ENCODE measurements around the gene NOMO2.
A peak's percentile ranks its signal among the peaks of the same experiment; 100 is the strongest.
"Not testable (repeated sequence)": the region's sequence is repeated elsewhere in the genome, so short reads cannot be mapped to it uniquely, and the experiment has no call there.

The NOMO2 gene, protein sequence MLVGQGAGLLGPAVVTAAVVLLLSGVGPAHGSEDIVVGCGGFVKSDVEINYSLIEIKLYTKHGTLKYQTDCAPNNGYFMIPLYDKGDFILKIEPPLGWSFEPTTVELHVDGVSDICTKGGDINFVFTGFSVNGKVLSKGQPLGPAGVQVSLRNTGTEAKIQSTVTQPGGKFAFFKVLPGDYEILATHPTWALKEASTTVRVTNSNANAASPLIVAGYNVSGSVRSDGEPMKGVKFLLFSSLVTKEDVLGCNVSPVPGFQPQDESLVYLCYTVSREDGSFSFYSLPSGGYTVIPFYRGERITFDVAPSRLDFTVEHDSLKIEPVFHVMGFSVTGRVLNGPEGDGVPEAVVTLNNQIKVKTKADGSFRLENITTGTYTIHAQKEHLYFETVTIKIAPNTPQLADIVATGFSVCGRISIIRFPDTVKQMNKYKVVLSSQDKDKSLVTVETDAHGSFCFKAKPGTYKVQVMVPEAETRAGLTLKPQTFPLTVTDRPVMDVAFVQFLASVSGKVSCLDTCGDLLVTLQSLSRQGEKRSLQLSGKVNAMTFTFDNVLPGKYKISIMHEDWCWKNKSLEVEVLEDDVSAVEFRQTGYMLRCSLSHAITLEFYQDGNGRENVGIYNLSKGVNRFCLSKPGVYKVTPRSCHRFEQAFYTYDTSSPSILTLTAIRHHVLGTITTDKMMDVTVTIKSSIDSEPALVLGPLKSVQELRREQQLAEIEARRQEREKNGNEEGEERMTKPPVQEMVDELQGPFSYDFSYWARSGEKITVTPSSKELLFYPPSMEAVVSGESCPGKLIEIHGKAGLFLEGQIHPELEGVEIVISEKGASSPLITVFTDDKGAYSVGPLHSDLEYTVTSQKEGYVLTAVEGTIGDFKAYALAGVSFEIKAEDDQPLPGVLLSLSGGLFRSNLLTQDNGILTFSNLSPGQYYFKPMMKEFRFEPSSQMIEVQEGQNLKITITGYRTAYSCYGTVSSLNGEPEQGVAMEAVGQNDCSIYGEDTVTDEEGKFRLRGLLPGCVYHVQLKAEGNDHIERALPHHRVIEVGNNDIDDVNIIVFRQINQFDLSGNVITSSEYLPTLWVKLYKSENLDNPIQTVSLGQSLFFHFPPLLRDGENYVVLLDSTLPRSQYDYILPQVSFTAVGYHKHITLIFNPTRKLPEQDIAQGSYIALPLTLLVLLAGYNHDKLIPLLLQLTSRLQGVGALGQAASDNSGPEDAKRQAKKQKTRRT

DNA sequence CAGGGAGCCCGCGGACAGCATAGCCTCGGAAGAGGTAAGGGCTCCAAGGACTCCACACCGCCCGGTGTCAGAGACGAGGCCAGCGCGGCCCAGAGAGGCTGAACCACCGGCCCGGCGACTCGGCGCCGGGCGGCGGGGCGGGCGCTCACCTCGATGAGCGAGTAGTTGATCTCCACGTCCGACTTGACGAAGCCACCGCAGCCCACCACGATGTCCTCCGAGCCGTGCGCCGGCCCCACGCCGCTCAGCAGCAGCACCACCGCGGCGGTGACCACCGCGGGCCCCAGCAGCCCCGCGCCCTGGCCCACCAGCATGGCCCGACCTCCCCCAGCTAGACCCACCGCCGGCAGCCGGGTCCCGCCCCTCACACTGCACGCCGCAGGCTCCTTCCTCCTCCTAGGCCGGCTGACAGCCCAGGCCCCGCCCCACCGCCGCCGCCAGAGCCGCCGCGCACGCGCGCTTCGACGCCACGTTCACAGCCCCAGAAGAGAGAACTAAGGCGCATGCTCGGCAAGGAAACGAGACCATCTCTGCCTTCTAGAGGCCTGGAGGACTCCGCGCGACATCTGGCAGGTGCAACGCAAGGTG, at the start of gene NOMO2:
NOMO2 (minus strand) TSS at position 371 of the 588 bp plus-strand sequence; CDS start at position 314, 57 bp downstream.
- H3K4me3 ChIP-seq (ENCODE audit: low read length): peak within 1 kb of the TSS; percentile 63; the same call in 1 of the 2 replicates

DNA sequence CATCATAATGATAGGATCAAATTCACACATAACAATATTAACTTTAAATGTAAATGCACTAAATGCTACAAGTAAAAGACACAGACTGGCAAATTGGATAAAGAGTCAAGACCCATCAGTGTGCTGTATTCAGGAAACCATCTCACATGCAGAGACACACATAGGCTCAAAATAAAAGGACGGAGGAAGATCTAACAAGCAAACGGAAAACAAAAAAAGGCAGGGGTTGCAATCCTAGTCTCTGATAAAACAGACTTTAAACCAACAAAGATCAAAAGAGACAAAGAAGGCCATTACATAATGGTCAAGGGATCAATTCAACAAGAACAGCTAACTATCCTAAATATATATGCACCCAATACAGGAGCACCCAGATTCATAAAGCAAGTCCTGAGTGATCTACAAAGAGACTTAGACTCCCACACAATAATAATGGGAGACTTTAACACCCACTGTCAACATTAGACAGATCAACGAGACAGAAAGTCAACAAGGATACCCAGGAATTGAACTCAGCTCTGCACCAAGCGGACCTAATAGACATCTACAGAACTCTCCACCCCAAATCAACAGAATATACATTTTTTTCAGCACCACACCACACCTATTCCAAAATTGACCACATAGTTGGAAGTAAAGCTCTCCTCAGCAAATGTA, 48.4 kb upstream of the NOMO2 start:
- H3K4me3 ChIP-seq (ENCODE audit: low read length): not testable (repeated sequence)

DNA sequence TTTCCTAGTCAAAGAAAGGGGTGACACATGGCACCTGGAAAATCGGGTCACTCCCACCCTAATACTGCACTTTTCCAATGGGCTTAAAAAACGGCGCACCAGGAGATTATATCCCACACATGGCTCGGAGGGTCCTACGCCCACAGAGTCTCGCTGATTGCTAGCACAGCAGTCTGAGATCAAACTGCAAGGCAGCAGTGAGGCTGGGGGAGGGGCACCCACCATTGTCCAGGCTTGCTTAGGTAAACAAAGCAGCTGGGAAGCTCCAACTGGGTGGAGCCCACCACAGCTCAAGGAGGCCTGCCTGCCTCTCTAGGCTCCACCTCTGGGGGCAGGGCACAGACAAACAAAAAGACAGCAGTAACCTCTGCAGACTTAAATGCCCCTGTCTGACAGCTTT, 46.4 kb upstream of the NOMO2 start:
- H3K4me3 ChIP-seq (ENCODE audit: low read length): not testable (repeated sequence)

DNA sequence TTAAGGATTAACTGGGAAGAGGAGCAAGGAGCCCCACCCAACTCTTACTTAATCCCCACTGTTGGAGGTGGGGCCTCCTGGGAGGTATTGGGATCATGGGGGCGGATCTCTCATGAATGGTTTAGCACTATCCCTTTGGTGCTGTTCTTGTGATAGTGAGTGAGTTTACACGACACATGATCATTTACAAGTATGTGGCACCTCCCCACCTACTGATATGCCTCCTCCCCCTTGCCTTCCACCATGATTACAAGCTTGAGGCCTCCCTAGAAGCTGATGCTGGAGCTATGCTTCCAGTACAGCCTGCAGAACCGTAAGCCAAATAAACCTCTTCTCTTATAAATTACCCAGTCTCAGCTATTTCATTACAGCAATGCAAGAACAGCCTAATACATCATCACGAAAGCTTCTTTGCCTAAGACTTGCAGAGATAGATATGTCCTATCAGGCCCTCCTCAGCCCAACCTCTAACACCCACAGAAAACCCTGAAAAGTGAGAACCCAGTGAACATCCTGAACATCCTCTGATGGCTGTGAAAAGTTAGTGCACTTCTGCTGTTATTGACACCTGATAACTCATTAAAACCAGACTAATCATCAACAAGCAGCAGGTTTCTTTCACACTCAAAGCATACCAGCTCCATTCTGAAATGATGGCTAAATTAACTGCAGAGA, 41.8 kb upstream of the NOMO2 start:
- not testable (repeated sequence) for H3K4me3 ChIP-seq (ENCODE audit: low read length)

DNA sequence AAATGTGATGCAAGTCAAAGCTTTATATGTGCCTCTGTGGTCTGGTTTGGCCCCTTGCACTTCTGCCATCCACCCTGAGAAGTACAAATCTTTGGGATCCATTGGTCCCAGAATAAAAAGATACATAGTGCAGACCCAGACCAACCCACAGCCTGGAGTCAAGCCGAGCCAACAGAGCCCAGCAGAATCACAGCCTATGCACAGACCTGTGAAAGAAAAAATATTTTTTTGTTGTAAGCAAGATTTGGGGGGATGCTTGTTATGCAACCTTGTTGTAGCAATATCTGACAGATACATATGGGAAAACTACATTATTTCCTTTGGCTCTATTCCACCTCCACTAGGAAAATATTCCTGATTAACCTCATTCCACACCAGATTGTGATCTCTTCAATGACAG, 36.7 kb upstream of the NOMO2 start:
- H3K4me3 ChIP-seq (ENCODE audit: low read length): not testable (repeated sequence)

DNA sequence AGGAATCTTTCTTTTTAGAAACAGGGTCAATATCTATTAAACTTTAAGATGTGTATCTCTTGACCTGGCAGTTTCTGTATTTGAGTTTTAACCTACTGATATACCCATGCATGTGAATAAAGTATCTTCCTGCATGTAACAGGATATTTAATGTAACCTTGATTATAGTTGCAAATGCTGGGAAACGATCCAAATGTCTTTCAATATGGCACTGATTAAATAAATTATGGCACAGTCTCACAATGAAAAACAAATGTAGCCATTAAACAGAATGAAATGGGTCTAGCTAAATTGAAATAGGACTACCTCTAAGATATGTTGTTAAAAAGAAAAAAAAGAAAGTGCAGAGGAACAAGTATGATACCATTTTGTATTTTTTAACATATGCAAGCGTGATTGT, 35.8 kb upstream of the NOMO2 start:
- not testable (repeated sequence) for H3K4me3 ChIP-seq (ENCODE audit: low read length)

DNA sequence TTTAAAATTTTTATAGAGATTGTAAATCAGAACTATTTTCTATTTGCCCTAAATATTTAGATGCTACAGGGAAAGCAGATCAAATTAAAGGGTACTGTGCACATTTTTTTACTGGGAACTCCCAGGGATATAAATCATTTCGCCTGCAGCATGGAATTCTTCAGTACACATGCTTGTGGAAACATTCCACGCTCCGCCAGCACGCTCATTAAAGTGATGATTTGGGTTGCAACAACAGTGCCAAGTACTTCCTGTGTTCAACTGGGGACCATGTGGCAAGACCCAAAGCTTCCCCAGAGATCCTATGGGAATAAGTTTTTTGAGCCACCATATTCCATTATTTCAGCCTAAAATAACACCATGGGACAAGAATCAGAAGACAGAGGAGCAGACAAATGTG, 35.4 kb upstream of the NOMO2 start:
- not testable (repeated sequence) for H3K4me3 ChIP-seq (ENCODE audit: low read length)

DNA sequence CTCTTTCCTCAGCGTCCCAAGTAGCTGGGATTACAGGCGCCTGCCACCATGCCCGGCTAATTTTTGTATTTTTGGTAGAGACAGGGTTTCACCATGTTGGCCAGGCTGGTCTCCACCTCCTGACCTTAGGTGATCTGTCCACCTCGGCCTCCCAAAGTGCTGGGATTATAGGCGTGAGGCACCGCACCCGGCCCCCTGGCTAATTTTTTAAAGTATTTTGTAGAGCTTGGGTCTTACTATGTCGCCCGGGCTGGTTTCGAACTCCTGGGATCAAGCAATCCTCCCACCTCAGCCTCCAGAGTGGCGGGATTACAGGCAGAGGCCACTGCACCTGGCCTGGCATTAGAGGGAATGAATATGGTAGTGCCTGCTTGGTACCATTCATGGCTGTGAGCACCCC, 33.9 kb upstream of the NOMO2 start:
- not testable (repeated sequence) for H3K4me3 ChIP-seq (ENCODE audit: low read length)

DNA sequence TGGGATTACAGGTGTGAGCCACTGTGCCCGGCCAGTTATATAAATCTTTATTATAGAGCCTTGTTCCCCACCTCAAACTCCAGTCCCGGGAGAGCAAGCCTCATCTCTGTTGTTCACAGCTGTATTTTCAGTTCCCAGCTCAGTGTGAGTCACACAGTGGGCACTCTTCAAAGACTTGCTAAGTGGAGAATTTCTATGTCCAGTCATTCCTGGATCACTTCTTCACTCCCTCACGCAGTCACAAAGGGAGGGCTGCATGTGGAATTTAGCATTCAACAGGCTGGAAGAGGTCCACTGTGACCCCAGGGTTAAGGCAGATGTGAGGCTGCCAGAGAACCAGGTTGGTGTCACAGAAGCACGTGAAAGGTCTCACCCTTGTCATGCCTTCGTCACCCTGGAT, 33.0 kb upstream of the NOMO2 start:
- not testable (repeated sequence) for H3K4me3 ChIP-seq (ENCODE audit: low read length)

DNA sequence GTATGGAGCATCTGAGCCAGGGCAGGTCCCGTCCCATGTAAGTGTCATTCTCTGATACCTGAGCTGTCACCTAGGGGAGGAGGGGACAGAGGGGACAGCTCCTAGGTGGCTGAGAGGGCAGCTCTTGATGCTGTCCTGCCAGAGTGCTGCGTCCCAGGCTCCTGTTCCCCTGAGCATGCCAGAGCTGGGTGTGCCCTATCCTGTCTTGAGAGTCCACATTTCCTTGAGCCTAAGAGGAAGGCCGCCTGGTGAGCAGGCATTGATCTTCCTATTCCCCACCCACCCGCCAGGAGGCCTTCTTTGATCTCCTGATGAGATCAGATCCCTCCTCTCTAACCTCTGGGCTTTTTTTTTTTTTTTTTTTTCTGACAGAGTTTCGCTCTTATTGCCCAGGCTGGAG, 32.0 kb upstream of the NOMO2 start:
- not testable (repeated sequence) for H3K4me3 ChIP-seq (ENCODE audit: low read length)

DNA sequence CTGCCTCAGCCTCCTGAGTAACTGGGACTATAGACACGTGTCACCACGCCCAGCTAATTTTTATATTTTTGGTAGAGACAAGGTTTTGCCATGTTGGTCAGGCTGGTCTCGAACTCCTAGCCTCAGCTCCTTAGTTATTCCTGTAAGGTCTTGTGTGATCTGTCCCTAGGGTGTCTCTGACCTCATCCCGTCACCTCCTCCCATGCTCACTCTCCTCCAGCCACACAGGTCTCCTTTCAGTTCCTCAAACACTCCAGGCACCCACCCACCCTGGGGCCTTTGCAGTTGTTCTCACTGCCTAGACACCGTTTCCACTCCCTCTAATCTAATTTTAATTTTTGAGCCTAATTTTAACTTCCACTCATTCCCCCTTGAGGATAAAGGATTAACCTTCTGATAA, 31.1 kb upstream of the NOMO2 start:
- H3K4me3 ChIP-seq (ENCODE audit: low read length): not testable (repeated sequence)

DNA sequence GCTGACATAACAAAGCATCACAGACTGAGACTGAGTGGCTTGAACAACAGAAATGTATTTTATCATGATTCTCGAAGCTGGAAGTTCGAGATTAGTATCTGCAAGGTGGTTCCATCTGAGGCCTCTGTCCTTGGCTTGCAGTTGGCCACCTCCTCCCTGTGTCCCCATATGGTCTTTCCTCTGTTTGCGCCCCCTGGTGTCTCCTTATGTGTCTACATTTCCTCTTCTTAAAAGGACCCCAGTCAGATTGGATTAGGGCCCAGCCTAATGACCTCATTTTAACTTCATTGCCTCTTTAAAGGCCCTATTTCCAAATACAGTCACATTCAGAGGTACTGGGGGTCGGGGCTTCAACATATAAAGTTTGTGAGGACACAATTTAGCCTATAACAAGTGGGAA, 30.0 kb upstream of the NOMO2 start:
- not testable (repeated sequence) for H3K4me3 ChIP-seq (ENCODE audit: low read length)

DNA sequence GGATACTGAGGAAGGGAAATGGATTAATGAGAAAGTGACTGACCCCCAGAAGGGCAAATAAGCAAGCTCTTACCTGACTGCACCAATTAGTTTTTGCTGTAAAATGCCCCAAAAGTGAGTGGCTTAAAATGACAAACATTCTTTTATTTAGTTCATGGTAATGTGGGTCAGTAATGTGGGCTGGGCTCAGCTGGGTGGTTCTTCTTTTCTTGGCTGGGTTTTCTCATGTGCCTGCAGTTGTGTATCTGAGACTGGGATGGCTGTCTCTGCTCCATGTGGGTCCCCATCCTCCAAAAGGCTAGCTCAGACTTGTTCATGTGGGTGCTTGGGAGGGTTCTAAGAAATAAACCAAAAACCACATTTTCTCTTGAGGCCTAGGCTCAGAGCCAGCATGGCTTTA, 29.5 kb upstream of the NOMO2 start:
- H3K4me3 ChIP-seq (ENCODE audit: low read length): not testable (repeated sequence)

DNA sequence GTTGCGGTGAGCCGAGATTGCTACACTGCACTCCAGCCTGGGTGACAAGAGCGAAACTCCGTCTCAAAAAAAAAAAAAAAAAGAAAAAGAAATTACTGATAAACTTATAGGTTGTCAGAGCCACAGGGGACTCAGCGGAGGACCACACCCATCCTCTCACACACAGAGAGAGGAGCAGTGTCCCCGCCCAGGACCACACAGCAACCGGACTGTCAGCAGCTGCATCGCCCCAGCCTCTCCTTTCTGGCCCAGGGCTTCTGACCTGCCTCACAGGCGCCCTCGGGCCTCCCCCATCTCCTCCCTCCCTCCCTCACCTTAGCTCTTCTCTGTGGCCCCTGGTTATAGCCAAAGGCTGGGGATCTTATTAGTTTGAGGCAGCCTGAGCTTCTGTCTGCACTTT, 27.9 kb upstream of the NOMO2 start:
- not testable (repeated sequence) for H3K4me3 ChIP-seq (ENCODE audit: low read length)

DNA sequence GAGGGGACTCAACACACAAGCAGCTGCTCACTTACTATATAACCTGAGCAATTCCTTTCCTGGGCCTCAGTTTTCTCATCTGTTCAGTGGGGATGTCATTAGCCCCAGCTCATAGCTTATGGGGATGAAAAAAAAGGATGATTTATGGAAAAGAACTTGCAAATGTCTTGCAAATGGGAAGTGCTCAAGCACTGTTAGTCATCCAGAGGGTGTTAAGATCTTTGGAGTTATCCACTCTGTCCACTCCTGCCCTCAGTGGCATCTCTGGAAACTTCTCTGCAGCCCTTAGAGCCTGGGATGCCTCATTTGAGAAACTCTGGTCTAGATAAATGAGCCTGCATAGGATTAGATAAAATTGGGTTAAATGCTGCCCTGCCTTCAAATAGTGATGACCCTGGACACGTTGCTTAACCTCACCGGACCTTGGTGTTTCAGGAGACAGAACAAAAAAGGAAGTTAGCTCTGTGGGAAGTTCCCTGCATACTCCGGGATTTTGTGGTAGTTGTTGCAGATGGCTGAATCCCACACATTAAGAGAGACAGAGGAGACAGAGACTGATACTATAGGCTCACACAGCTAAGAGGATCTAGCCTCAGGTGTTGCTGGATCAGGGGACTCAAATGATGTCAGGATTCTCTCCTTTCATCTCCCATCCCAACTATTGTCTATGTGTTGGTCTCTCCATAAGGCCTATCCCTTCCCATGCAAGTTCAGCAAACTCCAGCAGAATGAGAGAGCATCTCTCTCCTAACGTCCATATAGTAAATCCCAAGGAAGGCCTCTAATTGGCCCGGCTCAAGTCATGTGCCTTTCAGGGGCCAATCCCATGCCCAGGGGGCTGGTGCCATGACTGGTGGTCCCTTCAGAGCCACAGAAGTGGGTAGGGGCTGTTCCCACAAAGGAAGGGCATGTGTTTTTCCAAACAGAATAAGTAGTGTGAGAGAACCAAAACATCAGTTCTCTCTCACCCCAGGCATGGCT, 25.0 kb upstream of the NOMO2 start:
- H3K4me3 ChIP-seq (ENCODE audit: low read length): not testable (repeated sequence)

DNA sequence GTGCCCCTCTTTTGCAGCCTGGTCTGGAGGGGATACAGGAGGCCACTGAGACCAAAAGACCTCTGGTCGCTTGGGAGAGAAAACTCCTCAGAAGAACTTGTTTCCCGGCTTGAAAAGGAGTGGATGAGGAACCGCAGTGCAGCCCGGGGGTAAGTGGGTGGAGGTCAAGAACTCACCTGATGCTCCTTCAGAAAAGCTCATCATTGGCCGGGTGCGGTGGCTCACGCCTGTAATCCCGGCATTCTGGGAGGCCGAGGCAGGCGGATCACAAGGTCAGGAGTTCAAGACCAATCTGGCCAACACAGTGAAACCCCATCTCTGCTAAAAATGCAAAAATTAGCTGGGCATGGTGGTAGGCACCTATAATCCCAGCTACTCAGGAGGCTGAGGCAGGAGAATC, 23.9 kb upstream of the NOMO2 start:
- H3K4me3 ChIP-seq (ENCODE audit: low read length): not testable (repeated sequence)

Data from GM08714 (cell line).